ENCODE measurements around the gene PRDM16. TPM values are rescaled to one million over a fixed set of nuclear protein-coding genes. Genes with fewer than 3 reads are reported as not detected.

Gene PRDM16
- total and polyA plus RNA-seq, 4 donors: 0.05 to 0.67 (median 0.19) TPM

DNA sequence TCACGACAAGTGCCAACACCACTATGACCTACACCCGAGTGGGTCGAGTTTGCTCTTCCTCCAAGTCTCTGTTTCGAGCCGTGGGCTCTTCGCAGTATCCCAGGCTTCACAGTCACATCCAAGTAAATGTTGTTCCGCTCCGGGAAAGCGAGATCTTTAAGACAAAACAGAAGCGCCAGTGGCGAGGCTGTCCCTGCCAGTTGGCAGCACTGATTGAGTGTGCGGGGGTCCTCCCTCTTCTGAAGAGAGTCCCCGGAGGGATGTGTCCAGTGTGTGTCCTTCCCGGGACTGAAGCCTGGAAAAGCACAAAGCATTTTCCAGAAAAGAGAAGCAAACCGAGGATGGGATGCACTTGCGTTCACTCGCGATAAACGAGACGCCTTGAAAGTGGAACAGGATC, 158.9 kb downstream of the PRDM16 start:
- no peak for DNase-seq (ENCODE audit: low spot score)
- Histone ChIP-seq H3K27me3 (ENCODE audit: control insufficient read depth in 4 of 4, insufficient read depth in 4 of 4, low read length in 3 of 4) (peaks cover 0 to 2% (median 0%) of the 10 kb centered on the region in 4 donors), H3K9me3 (ENCODE audit: control insufficient read depth in 4 of 4, low read length in 3 of 4) (no peaks in the 10 kb centered on the region), H3K4me1 (ENCODE audit: control insufficient read depth in 4 of 4, insufficient read depth in 4 of 4, low read length in 3 of 4) (no peaks in the 10 kb centered on the region), H3K36me3 (ENCODE audit: control insufficient read depth in 4 of 4, insufficient read depth in 3 of 4, low read depth in 1 of 4, low read length in 3 of 4) (no peaks in the 10 kb centered on the region), H3K9ac (ENCODE audit: low read depth in 1 of 2, low read length in 2 of 2) (no peak overlapping the region), H3K4me3 (ENCODE audit: low read depth in 1 of 3, low read length in 3 of 3) (no peak overlapping the region), H3K27ac (ENCODE audit: low read depth in 1 of 2, low read length in 2 of 2) (no peak overlapping the region)
- TF ChIP-seq SP1 (IDR thresholded peaks at IDR 0.05) (no peak), EGR1 (IDR thresholded peaks at IDR 0.05; ENCODE audit: low read depth in 2 of 2) (no peak), HNF4G (IDR thresholded peaks at IDR 0.05) (no peak), FOXA2 (IDR thresholded peaks at IDR 0.05) (no peak), YY1 (IDR thresholded peaks at IDR 0.05) (no peak), FOXA1 (IDR thresholded peaks at IDR 0.05) (no peak), RAD21 (IDR thresholded peaks at IDR 0.05) (no peak), RXRA (IDR thresholded peaks at IDR 0.05) (no peak), TAF1 (conservative IDR thresholded peaks at IDR 0.05) (no peak)
- TF ChIP-seq, protein P1, sequence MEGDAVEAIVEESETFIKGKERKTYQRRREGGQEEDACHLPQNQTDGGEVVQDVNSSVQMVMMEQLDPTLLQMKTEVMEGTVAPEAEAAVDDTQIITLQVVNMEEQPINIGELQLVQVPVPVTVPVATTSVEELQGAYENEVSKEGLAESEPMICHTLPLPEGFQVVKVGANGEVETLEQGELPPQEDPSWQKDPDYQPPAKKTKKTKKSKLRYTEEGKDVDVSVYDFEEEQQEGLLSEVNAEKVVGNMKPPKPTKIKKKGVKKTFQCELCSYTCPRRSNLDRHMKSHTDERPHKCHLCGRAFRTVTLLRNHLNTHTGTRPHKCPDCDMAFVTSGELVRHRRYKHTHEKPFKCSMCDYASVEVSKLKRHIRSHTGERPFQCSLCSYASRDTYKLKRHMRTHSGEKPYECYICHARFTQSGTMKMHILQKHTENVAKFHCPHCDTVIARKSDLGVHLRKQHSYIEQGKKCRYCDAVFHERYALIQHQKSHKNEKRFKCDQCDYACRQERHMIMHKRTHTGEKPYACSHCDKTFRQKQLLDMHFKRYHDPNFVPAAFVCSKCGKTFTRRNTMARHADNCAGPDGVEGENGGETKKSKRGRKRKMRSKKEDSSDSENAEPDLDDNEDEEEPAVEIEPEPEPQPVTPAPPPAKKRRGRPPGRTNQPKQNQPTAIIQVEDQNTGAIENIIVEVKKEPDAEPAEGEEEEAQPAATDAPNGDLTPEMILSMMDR (IDR thresholded peaks at IDR 0.05; ENCODE audit: low read depth, low read length, missing input control): no peak
- 92% methylated on average over 20 of the region's 20 CpGs for WGBS

DNA sequence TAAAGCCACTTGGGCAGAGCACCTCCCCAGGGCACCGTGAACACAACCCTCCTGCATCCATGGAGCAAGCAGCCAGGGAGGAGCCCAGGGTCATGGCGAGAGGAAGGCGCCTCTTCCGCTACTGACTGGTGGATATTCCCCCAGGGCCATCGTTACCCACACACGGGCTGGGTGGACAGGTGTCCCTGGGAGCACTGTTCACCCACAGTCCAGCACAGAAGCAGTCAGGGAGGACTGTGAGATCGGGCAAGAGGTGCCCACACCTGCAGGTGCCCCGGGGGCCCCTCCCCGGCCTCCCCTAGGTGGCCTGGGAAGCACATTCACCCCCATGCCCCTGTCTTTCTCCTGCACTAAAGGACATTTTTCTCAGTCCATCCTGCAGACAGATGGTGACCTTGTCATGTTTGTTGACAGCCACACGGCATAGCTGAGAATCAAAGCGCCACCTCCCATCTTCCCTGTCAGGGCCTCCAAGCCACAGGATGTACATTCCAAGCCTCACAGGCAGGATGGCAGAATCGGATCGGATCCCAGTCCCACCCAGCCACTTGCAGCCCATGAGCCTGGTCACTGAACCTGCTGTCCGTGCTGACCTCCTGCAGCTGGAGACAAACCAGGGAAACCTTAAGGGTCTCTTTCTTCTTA, 160.2 kb downstream of the PRDM16 start:
- TF ChIP-seq, protein P2, sequence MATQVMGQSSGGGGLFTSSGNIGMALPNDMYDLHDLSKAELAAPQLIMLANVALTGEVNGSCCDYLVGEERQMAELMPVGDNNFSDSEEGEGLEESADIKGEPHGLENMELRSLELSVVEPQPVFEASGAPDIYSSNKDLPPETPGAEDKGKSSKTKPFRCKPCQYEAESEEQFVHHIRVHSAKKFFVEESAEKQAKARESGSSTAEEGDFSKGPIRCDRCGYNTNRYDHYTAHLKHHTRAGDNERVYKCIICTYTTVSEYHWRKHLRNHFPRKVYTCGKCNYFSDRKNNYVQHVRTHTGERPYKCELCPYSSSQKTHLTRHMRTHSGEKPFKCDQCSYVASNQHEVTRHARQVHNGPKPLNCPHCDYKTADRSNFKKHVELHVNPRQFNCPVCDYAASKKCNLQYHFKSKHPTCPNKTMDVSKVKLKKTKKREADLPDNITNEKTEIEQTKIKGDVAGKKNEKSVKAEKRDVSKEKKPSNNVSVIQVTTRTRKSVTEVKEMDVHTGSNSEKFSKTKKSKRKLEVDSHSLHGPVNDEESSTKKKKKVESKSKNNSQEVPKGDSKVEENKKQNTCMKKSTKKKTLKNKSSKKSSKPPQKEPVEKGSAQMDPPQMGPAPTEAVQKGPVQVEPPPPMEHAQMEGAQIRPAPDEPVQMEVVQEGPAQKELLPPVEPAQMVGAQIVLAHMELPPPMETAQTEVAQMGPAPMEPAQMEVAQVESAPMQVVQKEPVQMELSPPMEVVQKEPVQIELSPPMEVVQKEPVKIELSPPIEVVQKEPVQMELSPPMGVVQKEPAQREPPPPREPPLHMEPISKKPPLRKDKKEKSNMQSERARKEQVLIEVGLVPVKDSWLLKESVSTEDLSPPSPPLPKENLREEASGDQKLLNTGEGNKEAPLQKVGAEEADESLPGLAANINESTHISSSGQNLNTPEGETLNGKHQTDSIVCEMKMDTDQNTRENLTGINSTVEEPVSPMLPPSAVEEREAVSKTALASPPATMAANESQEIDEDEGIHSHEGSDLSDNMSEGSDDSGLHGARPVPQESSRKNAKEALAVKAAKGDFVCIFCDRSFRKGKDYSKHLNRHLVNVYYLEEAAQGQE (IDR thresholded peaks at IDR 0.05): no peak
- TF ChIP-seq NR2F2 (IDR thresholded peaks at IDR 0.05) (no peak), FOXA1 (IDR thresholded peaks at IDR 0.05) (no peak), SP1 (IDR thresholded peaks at IDR 0.05) (no peak), RAD21 (IDR thresholded peaks at IDR 0.05) (no peak), FOXA2 (IDR thresholded peaks at IDR 0.05) (no peak), GABPA (IDR thresholded peaks at IDR 0.05 in 1 of 2, conservative IDR thresholded peaks at IDR 0.05 in 1 of 2) (no peak)
- TF ChIP-seq, protein P3, sequence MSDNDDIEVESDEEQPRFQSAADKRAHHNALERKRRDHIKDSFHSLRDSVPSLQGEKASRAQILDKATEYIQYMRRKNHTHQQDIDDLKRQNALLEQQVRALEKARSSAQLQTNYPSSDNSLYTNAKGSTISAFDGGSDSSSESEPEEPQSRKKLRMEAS (IDR thresholded peaks at IDR 0.05): no peak
- no peaks in the 10 kb centered on the region for H3K27me3 ChIP-seq (ENCODE audit: control insufficient read depth in 4 of 4, insufficient read depth in 4 of 4, low read length in 3 of 4)
- DNase-seq (ENCODE audit: low spot score): no peak

More for the DNA sequence above, 160.2 kb downstream of the PRDM16 start:
- no peaks in the 10 kb centered on the region for H3K4me1 ChIP-seq (ENCODE audit: control insufficient read depth in 4 of 4, insufficient read depth in 4 of 4, low read length in 3 of 4)
- no peak overlapping the region for H3K27ac ChIP-seq (ENCODE audit: low read depth in 1 of 2, low read length in 2 of 2)
- no peak overlapping the region for H3K4me3 ChIP-seq (ENCODE audit: low read depth in 1 of 3, low read length in 3 of 3)
- 79% methylated on average over 14 of the region's 14 CpGs for WGBS
- no peaks in the 10 kb centered on the region for H3K9me3 ChIP-seq (ENCODE audit: control insufficient read depth in 4 of 4, low read length in 3 of 4)
- no peaks in the 10 kb centered on the region for H3K36me3 ChIP-seq (ENCODE audit: control insufficient read depth in 4 of 4, insufficient read depth in 3 of 4, low read depth in 1 of 4, low read length in 3 of 4)
- no peak overlapping the region for H3K9ac ChIP-seq (ENCODE audit: low read depth in 1 of 2, low read length in 2 of 2)
